ENCODE measurements around the gene CCDC68.

CCDC68 gene

GRCh38 chr18:54960197-54960596, 936 bp upstream of the CCDC68 start:
- no peak for DNase-seq

GRCh38 chr18:54957996-54958395, 1.3 kb downstream of the CCDC68 start:
- DNase-seq, result no peak

GRCh38 chr18:54957296-54957832, 1.9 kb downstream of the CCDC68 start:
- no peak for DNase-seq

GRCh38 chr18:54956506-54956905, 2.8 kb downstream of the CCDC68 start:
- DNase-seq, result no peak

- DNase-seq, result no peak
Observed at GRCh38 chr18:54952026-54952425, 7.2 kb downstream of the CCDC68 start.

- DNase-seq, result no peak
Observed at GRCh38 chr18:54950221-54950620, 9.0 kb downstream of the CCDC68 start.

GRCh38 chr18:54949588-54949987, 9.7 kb downstream of the CCDC68 start:
- DNase-seq, result peak in 1 of 14 donors; percentile 34

GRCh38 chr18:54948350-54948837, 10.9 kb downstream of the CCDC68 start:
- no peak for DNase-seq

GRCh38 chr18:54947091-54947490, 12.2 kb downstream of the CCDC68 start:
- DNase-seq, result no peak

GRCh38 chr18:54946149-54946581, 13.1 kb downstream of the CCDC68 start:
- DNase-seq, result no peak

- DNase-seq, result no peak
Observed at GRCh38 chr18:54945576-54946125, 13.6 kb downstream of the CCDC68 start.

- no peak for DNase-seq
Observed at GRCh38 chr18:54942569-54942968, 16.7 kb downstream of the CCDC68 start.

GRCh38 chr18:54942144-54942543, 17.1 kb downstream of the CCDC68 start:
- DNase-seq, result no peak

GRCh38 chr18:54939361-54939917, 19.8 kb downstream of the CCDC68 start:
- DNase-seq, result no peak

- no peak for DNase-seq
Observed at GRCh38 chr18:54938506-54938905, 20.8 kb downstream of the CCDC68 start.

- no peak for DNase-seq
Observed at GRCh38 chr18:54932472-54932871, 26.8 kb downstream of the CCDC68 start.

GRCh38 chr18:54931152-54931551, 28.1 kb downstream of the CCDC68 start:
- DNase-seq, result no peak

GRCh38 chr18:54928236-54928635, 31.0 kb downstream of the CCDC68 start:
- no peak for DNase-seq

GRCh38 chr18:54926593-54927325, 32.5 kb downstream of the CCDC68 start:
- no peak for DNase-seq

GRCh38 chr18:54924948-54925347, 34.3 kb downstream of the CCDC68 start:
- no peak for DNase-seq

GRCh38 chr18:54923339-54923956, 35.8 kb downstream of the CCDC68 start:
- no peak for DNase-seq

GRCh38 chr18:54919412-54919811, 39.8 kb downstream of the CCDC68 start:
- DNase-seq, result no peak

GRCh38 chr18:54918060-54918459, 41.2 kb downstream of the CCDC68 start:
- no peak for DNase-seq

All from C1 segment of cervical spinal cord (tissue), 14 donors.